Measurements from ENCODE around the gene KEL.

Gene KEL

DNA sequence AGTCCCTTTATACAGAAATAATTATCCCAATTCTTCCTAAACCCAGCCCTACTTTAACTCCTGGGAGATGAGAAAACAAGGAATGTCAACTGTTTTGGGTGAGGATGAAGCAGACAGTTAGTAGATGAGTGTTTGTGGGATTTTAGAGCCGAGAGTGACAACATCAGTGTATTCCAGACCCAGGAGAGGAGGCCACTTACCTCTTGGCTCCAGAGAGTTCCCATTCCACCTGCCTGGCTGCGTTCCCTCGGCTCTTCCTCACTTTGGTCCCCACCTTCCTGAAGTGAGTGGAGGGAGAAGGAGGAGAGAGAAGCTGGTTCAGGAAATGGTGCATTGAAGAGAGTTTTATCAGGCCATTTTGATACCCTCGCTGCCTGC lies 579 bp downstream of the KEL start:
- no peak for DNase-seq

DNA sequence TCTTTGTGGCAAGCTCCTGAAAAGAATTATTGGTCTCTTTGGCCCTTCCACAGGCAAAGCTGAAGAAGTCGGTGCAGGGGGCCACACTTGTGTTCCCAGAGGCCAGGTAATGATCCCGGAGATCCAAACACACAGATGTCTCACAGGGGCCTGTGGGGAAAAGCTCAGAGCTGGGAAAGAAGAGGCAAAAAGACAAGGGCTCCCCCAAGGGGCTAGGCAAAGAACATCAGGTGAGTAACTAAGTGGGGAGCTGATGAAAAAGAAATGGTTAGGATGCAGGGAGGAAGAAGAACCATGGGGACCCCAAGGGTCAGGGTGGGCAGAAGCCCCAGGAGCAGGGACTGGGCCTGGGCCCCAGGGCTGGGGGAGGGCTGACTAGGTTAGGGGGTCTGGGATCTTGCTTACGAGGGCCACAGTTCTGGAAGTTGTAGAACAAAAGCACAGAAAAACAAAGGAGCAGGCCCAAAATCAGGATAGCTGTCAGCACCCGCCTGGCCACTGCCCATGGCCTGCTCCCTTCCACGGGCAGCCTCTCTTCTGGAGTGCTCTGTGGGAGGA lies 1.1 kb downstream of the KEL start:
- no peak for DNase-seq

DNA sequence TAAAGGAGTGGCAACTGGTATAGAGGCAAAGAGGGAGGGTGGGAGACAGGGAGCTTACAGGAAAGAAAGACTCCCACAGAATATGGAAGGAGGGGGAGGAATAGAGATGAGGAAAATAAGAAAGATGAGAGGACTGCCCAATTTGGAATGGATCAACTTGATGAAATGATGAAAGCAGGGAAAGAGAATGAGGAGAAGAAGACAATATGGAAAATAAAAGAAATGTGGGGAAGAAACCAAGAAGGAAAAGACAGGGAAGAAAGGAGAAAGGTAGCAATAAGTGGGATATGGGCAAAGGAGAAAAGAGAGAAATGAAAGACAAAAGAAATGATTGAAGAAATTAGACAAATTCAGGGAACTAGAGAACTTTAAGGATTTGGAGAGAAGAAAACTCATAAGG lies 3.0 kb downstream of the KEL start:
- DNase-seq = no peak

DNA sequence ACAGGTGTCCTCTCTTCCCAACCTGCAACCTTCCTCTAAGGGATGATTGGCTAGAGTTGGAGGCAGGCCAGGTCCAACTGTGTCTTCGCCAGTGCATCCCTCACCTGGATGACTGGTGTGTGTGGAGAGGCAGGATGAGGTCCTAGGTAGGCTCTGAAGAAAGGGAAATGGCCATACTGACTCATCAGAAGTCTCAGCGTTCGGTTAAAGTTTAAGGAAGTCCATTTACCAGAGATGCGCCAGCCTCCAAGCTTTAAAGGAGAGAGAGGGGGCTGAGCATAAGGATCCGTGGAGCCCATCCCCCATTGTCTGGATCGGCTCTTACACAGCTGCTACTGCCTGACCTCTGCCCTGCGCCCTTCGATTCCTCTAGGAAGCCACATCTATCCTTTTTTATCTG lies 4.4 kb downstream of the KEL start:
- no peak for DNase-seq

DNA sequence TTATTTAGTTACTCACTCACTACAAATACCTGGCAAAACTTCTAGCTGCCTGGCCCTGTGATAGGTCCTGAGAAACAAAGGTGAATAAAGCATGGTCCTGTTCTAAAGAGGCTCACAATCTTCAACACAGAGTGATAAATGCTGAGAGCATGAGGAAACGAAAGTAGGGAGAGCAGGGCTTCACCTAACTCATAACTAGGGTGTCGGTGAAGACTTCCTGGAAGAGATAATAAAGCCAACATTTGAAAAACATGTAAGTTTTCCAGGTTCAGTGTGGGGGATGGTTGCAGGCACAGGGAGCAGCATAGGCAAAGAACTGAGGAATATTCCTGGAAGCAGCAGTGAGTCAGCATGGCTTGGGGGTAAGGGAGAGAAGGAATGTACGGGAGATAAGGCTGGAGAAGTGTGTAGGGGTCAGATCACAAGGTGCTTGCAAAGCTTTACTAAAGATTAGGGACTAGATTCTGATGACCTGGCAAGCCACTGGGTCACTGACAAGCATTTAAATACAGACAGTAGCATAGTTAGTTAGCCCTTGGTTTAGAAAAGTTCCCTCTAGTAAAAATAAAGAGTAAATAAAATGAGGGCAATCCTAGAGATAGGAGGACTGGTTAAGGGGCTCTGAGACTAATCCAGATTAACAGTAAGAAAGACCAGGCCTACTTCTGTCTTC lies 5.1 kb downstream of the KEL start:
- DNase-seq = no peak

DNA sequence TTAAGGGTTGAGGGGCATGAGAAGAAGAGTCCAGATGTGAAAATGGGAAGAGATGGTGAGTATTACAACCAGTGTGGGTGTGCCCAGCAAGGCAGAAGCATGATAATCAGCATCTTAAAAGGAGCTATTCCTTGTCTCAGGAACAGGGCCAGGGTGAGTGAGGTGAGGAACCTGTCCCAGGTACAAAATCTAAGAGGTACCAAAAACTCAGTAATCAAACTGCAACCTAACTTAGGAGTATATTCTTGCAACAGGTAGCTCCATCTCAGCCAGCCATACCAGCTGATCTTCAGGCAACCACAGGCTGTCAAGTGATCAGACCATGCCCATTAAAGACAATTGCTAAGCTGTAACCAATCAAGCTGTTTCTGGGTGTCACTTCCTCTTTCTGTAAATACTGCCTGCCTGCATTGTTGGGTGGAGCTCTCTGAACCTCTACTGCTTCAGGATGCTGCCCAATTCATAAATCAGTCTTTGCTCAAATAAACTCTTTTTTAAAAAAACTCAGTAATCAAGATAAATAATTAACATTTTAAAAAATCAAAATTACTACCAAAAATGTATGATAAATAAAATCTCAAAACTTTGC lies 7.4 kb downstream of the KEL start:
- no peak for DNase-seq

DNA sequence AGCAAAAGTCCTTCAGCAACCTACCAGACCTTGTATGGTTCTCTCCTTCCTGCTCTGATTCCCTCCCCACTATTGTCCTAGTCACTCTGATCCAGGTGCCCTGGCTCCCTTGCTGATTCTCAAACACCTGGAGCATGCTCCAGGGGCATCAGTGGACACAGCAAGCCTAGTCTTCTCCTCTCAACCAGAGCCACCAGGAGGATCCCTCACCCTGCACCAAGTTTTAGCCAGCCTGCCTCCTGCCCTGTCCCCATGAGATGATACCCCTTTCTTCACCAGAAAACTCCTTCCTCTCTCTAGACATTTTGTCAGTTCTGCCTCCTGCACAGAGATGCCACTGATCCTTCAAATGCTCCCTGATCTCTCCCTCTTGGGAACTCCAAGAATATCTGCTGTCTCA lies 11.9 kb downstream of the KEL start:
- DNase-seq = no peak

DNA sequence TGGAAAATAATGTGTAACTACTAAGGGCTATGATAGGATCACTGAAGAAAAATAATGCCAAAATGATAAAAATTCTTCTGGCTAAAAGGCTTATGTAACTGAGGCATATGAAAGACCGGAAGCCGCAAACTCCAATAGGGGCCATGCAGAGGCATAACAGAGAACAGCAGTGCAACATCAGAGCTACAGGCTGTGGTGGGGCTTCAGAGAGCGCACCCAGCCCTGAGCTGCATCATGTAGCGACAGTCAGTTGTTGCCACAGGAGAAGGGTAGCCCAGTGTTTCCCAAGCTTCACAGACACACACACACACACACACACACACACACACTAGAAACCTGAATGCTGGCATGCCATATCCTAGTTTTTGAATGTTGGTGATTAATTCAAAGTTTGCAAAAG lies 13.6 kb downstream of the KEL start:
- DNase-seq = no peak

DNA sequence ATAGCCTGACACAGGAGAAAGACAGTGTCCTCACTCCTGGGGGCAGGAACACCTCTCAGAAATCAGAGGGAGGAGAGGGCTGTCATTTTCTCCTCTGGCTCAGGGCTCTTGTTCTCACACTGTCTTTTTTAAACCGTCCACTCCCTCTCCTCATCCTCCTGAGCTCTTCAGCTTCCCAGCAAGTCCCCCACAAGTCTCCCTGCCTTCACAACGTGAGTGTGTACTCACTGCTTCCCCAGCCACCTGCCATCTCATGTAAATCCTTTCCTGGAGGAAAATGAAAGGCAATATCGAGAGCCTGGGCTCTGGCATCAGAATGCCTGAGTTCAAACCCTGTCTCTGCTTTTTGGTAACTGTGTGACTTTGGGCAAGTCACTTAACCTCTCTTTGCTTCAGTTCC lies 17.2 kb downstream of the KEL start:
- no peak for DNase-seq

DNA sequence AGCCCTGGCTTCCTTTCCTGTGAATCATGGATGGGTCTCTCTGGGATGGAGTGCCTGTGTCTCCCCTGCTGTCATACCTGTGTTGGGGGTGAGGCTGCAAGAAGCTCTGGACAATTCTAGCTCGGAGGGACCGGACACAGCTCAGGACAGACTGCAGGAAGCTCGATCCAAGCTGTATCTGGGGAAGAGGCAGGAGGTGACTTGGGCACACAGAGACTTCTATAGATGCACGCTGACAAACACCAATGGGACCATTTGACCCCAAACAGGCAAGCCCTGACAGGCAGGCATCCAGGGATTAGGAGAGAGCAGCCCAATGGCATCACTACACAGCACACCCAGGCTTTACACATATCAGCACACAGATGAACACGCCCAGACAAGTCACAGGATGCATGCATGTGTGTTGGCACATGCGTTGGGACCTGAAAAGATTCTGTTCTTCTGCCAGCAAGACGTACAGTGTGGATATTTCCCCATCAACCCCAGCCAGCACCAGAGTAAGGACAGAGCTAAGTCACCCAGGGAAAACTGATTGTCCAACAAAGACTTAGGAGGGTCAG lies 18.4 kb downstream of the KEL start:
- no peak for DNase-seq

DNA sequence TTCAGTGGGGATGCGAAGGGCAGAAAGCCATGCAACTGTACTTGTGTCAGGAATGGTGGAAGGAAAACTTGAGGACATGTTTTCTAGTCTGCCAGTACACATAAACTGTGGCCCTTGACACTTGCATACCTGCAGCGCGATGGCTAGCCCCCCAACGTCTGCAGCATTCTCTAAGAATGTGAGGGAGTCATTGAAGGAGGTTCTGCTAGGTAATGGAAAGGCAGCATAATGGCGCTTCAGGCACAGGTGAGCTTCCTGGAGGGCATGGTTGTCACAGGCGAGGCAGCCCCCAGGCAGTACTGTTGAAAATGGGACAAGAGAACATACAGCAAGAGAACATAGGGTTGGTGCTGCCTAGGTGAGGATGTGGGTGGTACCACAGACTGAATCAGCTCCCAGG lies 19.4 kb downstream of the KEL start:
- DNase-seq = no peak

DNA sequence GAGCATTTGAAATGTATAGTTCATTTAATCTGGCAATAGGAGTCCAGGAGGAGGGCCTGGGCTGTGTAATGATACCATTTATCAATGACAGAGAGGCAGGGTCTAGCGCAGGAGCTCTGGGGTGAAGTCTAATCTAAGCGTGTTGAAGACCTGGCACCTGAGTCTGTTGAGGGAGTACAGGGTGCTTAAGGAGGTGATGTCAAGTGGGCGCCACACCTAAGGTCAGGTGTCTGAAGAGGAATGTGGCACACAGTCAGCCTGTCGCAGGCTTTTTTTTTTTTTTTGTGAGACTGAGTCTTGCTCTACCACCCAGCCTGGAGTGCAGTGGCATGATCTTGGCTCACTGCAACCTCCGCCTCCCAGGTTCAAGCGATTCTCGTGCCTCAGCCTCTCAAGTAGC lies 20.6 kb downstream of the KEL start:
- no peak for DNase-seq

DNA sequence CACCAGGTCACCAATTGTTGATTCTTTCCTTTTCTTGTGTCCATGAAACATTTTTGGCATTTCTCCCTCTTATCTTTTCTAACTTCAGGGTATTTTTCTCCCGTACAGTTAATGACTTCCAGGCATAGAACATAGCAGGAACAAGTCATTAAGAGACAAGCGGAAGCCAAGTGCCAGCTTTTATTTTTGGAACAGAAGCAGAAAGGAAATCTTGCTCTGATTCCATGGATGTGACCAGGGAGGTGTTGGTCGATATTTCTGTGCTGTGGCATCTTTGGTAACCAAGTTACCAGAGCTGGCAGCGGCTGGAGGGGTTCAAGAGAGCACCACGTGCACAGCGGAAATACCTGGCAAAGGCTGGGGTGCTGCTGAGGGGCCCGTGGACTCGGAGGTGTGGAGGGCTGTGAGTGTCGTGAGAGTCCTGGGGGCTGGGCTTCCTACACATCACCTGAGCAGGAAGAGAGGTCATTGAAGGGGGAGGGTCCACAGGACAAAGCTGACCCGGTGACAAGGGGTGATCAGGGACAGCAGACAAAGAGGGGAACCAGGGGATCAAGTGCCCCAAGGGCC lies 21.1 kb downstream of the KEL start:
- DNase-seq = no peak

DNA sequence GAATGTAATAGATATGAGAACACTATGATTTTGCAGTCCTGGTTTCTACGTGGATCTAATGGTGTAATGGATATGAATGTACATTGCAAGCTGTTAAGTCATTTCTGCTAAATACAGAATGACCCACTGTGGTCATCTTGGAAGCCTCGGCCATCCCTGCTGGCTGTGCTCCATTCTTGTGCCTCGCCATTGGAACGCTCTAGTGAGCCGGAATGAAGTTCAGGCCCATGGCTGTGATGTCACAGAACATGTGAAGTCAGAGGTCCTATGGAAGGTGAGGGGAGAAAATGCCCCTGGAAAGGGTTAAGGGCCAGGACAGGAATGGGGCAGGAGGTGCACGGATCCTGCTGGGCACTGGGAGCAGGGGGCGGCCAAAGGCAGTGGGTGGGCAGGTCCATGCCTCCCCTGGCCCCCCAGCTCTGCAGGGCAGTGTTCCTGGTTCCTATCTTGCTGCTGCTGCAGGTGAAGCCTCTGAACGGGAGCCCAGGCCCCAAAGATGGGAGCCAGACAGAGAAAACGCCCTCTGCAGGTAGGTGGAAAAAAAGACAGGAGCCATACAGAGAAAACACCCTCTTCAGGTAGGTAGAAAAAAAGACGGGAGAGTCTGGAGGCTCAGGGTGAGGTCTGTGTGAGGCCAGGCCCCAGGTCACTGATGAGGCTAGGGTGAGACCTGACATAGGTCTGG lies 22.8 kb downstream of the KEL start, which contains the start of gene LLCFC1:
Gene LLCFC1 (plus strand): TSS at position 259 of the 685 bp plus-strand sequence. CDS start 138 bp downstream, at position 397.
- DNase-seq = no peak

DNA sequence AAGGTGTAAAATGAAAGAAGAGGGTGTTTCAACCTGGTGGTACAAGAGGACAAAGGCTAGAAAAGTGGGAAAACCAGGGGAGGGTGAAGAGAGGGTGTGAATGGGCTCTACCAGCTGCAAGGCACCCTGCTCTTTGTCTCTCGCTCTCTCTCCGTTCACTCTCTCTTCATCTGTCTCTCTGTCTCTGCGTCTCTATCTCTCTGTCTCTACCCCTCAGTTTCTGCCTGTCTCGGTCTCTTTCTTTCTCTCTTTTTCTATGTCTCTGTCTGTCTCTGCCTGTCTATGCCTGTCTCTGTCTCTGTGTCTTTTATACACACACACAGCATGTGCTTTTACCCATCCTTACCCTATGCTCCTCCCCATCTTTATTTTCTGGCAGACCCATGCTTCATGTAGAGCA lies 23.6 kb downstream of the KEL start:
- no peak for DNase-seq

DNA sequence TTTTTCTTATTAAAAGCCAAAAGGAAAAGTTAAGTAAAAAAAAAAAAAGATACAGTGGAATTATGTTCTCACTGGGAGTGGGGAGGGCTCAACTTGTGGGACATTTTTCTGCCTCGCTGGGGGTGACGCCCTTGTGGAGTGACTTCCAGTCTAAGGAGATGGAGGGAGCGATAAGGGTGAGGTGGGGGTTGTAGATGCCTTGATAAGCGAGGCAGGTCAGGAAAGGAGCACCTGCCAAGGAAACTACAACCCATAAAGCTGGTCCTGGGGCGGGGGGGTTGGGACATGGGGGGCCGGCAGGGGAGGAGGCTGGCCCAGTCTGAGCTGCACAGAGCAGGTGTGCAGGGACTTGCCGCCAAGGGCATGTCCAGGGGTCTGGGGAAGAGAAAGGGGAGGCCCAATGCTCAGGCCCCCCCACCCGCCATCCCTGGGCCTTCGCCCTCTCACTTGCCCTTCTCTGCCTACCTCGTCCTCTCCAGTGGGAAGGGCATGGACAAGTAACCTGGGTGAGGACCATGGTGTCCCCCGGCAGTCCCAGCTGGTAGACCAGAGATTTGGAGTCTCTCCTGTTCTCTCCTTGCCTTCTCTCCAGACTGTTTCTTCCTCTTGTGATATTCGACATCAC lies 26.1 kb downstream of the KEL start:
- DNase-seq = no peak

DNA sequence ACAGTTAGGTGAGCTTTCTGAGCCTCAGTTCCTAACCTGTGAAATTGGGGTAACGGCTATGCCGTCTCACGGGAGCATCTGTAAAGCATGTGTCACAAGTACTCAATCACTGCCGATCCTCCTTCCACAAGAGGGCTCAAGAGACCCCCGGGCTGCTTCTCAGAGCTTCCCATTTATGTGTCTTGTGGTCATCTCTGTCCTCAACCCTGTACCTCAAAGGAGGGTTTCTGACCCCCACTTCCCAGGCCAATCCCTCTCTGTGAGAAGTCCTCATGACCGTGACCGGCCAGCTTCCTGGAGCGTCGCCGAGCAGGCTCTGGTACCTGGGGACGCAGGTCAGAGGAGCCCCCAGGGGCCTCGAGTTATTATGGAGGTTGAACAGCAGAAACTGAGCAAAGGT lies 28.1 kb downstream of the KEL start:
- DNase-seq = no peak

DNA sequence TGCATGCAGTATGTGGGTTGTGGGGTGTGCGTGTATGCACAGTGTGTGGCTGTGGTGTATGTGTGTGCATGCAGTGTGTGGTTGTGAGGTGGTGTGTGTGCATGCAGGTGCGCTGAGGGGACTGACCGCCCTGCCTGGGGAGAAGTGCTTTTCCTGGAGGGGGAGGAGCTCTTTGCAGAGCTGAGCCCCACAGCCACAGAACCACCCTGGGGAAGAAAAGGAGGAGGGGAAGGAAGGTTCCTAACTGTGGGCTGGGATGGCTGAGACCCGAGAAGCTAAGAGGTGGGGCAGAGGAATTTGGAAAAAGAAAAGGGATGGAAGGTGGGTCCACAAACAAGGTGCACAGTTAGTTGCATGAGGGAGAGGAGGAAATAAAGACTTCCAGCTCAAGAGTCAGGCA lies 28.5 kb downstream of the KEL start, which contains the start of gene TRPV5:
Gene TRPV5 (minus strand): TSS at position 123 of the 400 bp plus-strand sequence. CDS start 287 bp downstream, outside the sequence.
- no peak for DNase-seq

DNA sequence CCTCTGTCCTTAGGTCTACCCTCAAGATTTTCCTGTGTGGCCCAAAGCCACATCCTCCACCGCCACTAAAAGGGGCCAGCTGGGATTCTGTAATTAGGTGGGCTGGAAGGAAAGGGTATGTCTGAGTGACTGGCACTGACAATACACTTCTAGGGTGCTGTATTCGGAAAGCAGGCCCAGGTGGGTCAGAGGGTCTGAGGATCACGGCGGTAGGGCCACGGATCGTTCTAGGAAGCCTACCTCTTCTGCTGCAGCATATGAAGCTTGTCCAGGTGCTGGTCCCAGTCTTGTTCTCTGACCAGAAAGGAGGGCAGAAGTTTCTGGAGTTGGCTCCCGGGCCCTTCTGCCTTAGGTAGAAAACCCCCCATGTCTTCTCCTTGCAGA lies 29.1 kb downstream of the KEL start:
- DNase-seq = no peak

DNA sequence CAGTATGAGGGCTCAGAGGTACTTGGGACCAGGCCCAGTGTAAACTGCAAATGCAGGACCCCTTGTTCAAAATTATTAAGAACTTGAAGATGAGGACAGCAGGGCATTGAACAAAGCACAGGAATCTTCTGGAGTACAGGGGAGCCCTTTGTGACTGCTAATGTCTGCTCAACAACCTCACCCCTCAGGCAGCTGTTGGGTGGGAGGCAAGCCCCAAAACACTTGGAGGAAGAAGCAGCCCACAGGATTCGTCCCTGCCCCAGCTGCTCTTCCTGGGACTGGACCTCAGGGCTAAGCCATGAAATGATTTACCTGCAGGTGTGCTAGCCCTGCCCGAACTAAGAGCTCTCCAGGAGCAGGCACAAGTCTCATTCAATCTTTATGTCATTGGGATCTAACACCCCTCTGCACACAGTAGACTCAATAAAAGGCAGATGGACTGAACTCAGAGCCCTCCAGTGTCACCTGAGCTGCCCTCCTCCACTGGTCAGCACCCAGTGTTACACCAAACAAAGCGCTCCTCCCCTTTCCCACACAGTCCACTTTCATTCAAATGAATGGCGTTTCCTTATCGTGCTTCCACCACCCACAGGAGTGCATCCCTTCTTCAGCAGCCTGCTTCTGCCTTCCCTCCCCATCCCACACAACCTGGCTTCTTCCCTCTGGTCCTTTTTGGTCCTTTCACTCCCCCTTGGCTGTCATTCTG lies 29.6 kb downstream of the KEL start:
- DNase-seq = no peak

DNA sequence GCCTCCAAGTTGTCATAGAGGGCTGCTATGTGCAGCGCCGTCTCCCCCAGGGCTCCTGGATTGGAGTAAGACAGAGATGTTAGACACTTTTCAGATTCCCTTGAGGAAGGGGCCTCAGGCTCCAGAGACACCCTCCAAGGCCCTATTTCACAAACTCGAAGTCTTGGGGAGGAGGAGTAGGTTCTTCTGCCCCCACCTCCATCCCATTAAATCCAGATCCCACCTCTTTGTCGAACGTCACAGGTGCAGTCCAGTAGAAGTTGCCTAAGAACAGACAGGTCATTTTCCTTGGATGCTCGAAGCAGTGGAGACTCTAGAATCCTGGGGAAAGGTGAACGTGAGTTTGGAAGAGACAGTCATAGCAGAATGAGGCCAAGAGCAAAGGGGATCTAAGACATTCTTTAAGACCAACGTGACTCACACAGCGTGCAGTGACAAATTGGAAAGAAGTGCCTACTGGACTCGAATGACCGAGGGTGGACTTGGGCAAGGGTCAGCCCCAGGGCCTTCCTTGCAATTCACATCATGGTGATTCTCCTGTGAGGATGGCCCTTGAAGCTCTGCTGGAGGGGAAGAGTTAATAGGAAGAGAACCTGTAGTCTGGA lies 31.9 kb downstream of the KEL start:
- no peak for DNase-seq

DNA sequence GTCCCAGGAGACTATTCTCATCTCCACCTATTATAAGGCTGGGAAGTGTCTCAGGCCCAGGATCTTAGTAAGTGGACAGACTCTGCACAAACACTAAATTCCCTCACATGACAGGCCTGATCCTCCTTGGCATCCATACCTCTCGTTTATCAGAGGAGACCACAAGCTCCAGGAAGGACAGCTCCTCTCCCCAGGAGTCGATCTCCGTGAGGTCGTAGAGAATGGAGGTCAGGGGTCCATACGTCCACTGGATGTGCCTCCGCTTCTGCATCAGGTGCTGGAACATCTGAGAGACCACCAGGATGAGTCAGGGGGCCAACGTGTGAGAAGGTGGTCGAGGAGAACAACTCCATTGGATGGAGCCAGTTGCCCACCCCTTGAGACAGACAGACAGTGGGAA lies 34.2 kb downstream of the KEL start:
- DNase-seq = no peak

Measured in CD4-positive, alpha-beta T cell treated with Interleukin-1 beta for 1 hour (primary cell).